PC-9 (cell line): ENCODE data around the gene SARS2. TPM values are rescaled to one million over a fixed set of nuclear protein-coding genes. Genes with fewer than 3 reads are reported as not detected.

Experiments used
- BruUV-seq: library from RNA; stranded (reverse); fragments of 400-500 nt; replicated peaks from 2 replicates; lab custom pipeline; 2021; lab: Mats Ljungman, UMichigan
- CTCF ChIA-PET: fragments of 300-600 bp; sonication (Branson Sonifier 250); formaldehyde crosslinking; loops from one replicate; lab custom pipeline; 2022; ENCODE audit warnings: antibody characterized with exemption; lab: Charles Lee
- POLR2A ChIA-PET: fragments of 300-600 bp; sonication (Branson Sonifier 250); formaldehyde crosslinking; loops from one replicate; lab custom pipeline; 2022; ENCODE audit warnings: antibody characterized with exemption; ENCODE audit not compliant: unreplicated experiment; lab: Charles Lee
- DNase-seq, 2 experiments: peaks; one replicate each; pipeline versions ENCODE4 v3.0.0 to v3.0.0-alpha.2; 2015 to 2022; ENCODE audit warnings: mixed read lengths in 1 of 2
- H2AFZ ChIP-seq: fragments of 200-600 bp; sonication (generic); 2 replicates; pipeline ENCODE4 v1.8.1; 2017; ENCODE audit warnings: antibody characterized with exemption
- H3F3A ChIP-seq: fragments of 200-600 bp; sonication (generic); 2 replicates; pipeline ENCODE4 v1.8.1; 2017; ENCODE audit warnings: antibody characterized with exemption, mild to moderate bottlenecking, low read depth; ENCODE audit not compliant: insufficient read depth
- H3K27ac ChIP-seq: fragments of 200-600 bp; sonication (generic); 2 replicates; pipeline ENCODE4 v1.6.1; 2016; ENCODE audit warnings: mixed run types
- H3K27me3 ChIP-seq: fragments of 200-600 bp; sonication (generic); 2 replicates; pipeline ENCODE4 v1.6.1; 2016; ENCODE audit warnings: low read depth, mixed run types; ENCODE audit not compliant: insufficient read depth
- H3K36me3 ChIP-seq: fragments of 200-600 bp; sonication (generic); 2 replicates; pipeline ENCODE4 v1.6.1; 2016; ENCODE audit warnings: low read depth, mixed run types
- H3K4me1 ChIP-seq: fragments of 200-600 bp; sonication (generic); replicated peaks from 2 replicates; pipeline ENCODE4 v1.6.1; 2016; ENCODE audit warnings: mixed run types; ENCODE audit not compliant: insufficient read depth
- H3K4me2 ChIP-seq: fragments of 200-600 bp; sonication (generic); 2 replicates; pipeline ENCODE4 v1.6.1; 2017; ENCODE audit warnings: mixed run types
- H3K4me3 ChIP-seq: fragments of 200-600 bp; sonication (generic); 2 replicates; pipeline ENCODE4 v1.6.1; 2016; ENCODE audit warnings: mixed run types
- H3K79me2 ChIP-seq: fragments of 200-600 bp; sonication (generic); 2 replicates; pipeline ENCODE4 v1.6.1; 2017; ENCODE audit warnings: low read depth, mixed run types
- H3K9me2 ChIP-seq: fragments of 200-600 bp; sonication (generic); 2 replicates; pipeline ENCODE4 v1.8.1; 2017; ENCODE audit warnings: mild to moderate bottlenecking; ENCODE audit not compliant: insufficient read depth
- H3K9me3 ChIP-seq: fragments of 200-600 bp; sonication (generic); 2 replicates; pipeline ENCODE4 v1.8.1; 2016; ENCODE audit warnings: low read depth; ENCODE audit not compliant: insufficient read depth
- H4K20me1 ChIP-seq: fragments of 200-600 bp; sonication (generic); 2 replicates; pipeline ENCODE4 v1.8.1; 2017; ENCODE audit not compliant: insufficient read depth
- CTCF ChIP-seq: fragments of 200-600 bp; sonication (generic); conservative IDR thresholded peaks from 2 replicates; pipeline ENCODE4 v1.6.1; 2017; ENCODE audit warnings: mixed run types, antibody characterized with exemption, mild to moderate bottlenecking, moderate library complexity
- EZH2 ChIP-seq: fragments of 200-600 bp; sonication (generic); IDR thresholded peaks from 2 replicates; pipeline ENCODE4 v1.8.0; 2017; ENCODE audit warnings: antibody characterized with exemption, low read depth
- intact Hi-C: fragments of 100-400 bp; cut with micrococcal nuclease; formaldehyde crosslinking; loops from one replicate; pipeline ENCODE4 v1.10.0; 2022; ENCODE audit not compliant: unreplicated experiment
- total RNA-seq: library from RNA; stranded (reverse); gene quantifications from 2 replicates; pipeline ENCODE4 v1.2.3, GENCODE V29; 2021

SARS2 gene
- total RNA-seq, 1 experiment from 2014 or later = 33.7 TPM

GRCh38 chr19:38907227-38907626, 23.3 kb downstream of the SARS2 start:
- H3K27me3 ChIP-seq = no peaks in the 10 kb centered on the region
- no TSS peak for BruUV-seq
- H3F3A ChIP-seq = no peaks in the 10 kb centered on the region
- no peak overlapping the region for H3K4me3 ChIP-seq
- POLR2A ChIA-PET = no interaction called here
- H3K9me2 ChIP-seq = no peaks in the 10 kb centered on the region
- H3K36me3 ChIP-seq = no peaks in the 10 kb centered on the region
- no peaks in the 10 kb centered on the region for H3K9me3 ChIP-seq
- CTCF ChIA-PET = interaction anchor here (0.6 kb wide), 1 partner anchor 949 kb away, joined by 3 read pairs; no protein-coding TSS in a partner anchor
- no peak overlapping the region for H3K27ac ChIP-seq
- no peak for TF ChIP-seq EZH2
- no peak for TF ChIP-seq CTCF
- H2AFZ ChIP-seq = no peak overlapping the region
- 0 out of 2 replicates have a peak, but pooled peaks cover 5% of the 10 kb centered on the region for H3K79me2 ChIP-seq
- no peak overlapping the region for H3K4me2 ChIP-seq
- intact Hi-C loops = no loop called here
- H3K4me1 ChIP-seq = no peaks in the 10 kb centered on the region
- DNase-seq = no peak
- H4K20me1 ChIP-seq = no peaks in the 10 kb centered on the region

GRCh38 chr19:38905620-38906019, 24.9 kb downstream of the SARS2 start:
- Histone ChIP-seq H2AFZ (no peak overlapping the region), H4K20me1 (no peaks in the 10 kb centered on the region), H3K27ac (no peak overlapping the region), H3K4me2 (no peak overlapping the region), H3K4me1 (peaks cover 7% of the 10 kb centered on the region), H3K36me3 (no peaks in the 10 kb centered on the region), H3K27me3 (no peaks in the 10 kb centered on the region), H3K9me2 (no peaks in the 10 kb centered on the region), H3K4me3 (no peak overlapping the region), H3K79me2 (peaks cover 17% of the 10 kb centered on the region), H3F3A (no peaks in the 10 kb centered on the region), H3K9me3 (0 out of 2 replicates have a peak, but pooled peaks cover 3% of the 10 kb centered on the region)
- no peak for TF ChIP-seq CTCF
- TF ChIP-seq EZH2 = no peak
- no TSS peak for BruUV-seq
- intact Hi-C loops = no loop called here
- ChIA-PET CTCF (interaction anchor here (0.7 kb wide), 1 partner anchor 272 kb away, joined by 12 read pairs; no protein-coding TSS in a partner anchor), POLR2A (interaction anchor here (0.6 kb wide), 1 partner anchor 639 kb away, joined by 4 read pairs; no protein-coding TSS in a partner anchor)
- DNase-seq = no peak

- ChIA-PET CTCF (interaction anchor here (0.6 kb wide), 1 partner anchor 326 kb away, joined by 5 read pairs; no protein-coding TSS in a partner anchor), POLR2A (no interaction called here)
- peaks cover 24% of the 10 kb centered on the region for H3K79me2 ChIP-seq
Observed at GRCh38 chr19:38904581-38905539, 25.7 kb downstream of the SARS2 start.

More at GRCh38 chr19:38904581-38905539, 25.7 kb downstream of the SARS2 start:
- Histone ChIP-seq H3F3A (no peaks in the 10 kb centered on the region), H3K27me3 (no peaks in the 10 kb centered on the region), H3K4me3 (no peak overlapping the region), H3K4me1 (peaks cover 9% of the 10 kb centered on the region), H3K4me2 (no peak overlapping the region), H3K9me2 (no peaks in the 10 kb centered on the region), H4K20me1 (no peaks in the 10 kb centered on the region), H3K36me3 (no peaks in the 10 kb centered on the region), H3K9me3 (0 out of 2 replicates have a peak, but pooled peaks cover 3% of the 10 kb centered on the region), H2AFZ (no peak overlapping the region), H3K27ac (no peak overlapping the region)
- TF ChIP-seq CTCF (no peak), EZH2 (no peak)
- no TSS peak for BruUV-seq
- intact Hi-C loops = no loop called here
- DNase-seq = no peak
